ENCODE measurements around the gene NPR2. TPM values are rescaled to one million over a fixed set of nuclear protein-coding genes. Genes with fewer than 3 reads are reported as not detected.

NPR2 gene
- total RNA-seq, 2 experiments from 2014 or later, result 7.5 to 7.8 TPM

GRCh38 chr9:35759795-35760194 lies 31.6 kb upstream of the NPR2 start:
- ChIA-PET CTCF (interaction anchor here (1.3 to 1.8 kb wide), 2 partner anchors 23 to 30 kb away, joined by 4 to 9 read pairs; no protein-coding TSS in a partner anchor), POLR2A (no interaction called here)
- Mint-ChIP-seq H3K4me1 (ENCODE audit: low read depth) (peaks cover 44% of the 10 kb centered on the region), H3K4me3 (no peak overlapping the region), H3K27me3 (no peaks in the 10 kb centered on the region), H3K36me3 (ENCODE audit: low read depth) (peaks cover 13% of the 10 kb centered on the region), H3K27ac (no peak overlapping the region), H3K9me3 (no peaks in the 10 kb centered on the region)
- intact Hi-C loops (cut with micrococcal nuclease), result no loop called here
- DNase-seq, result no peak
- ATAC-seq, result no peak
- TF ChIP-seq CTCF (IDR thresholded peaks at IDR 0.05), result no peak

- Mint-ChIP-seq H3K27ac (no peak overlapping the region), H3K4me3 (no peak overlapping the region), H3K4me1 (ENCODE audit: low read depth) (peaks cover 44% of the 10 kb centered on the region), H3K9me3 (no peaks in the 10 kb centered on the region), H3K27me3 (no peaks in the 10 kb centered on the region), H3K36me3 (ENCODE audit: low read depth) (peaks cover 13% of the 10 kb centered on the region)
- ChIA-PET CTCF (interaction anchor here (1.2 to 1.8 kb wide), 5 partner anchors 11 to 33 kb away, joined by 4 to 9 read pairs (median 4); partner anchors contain the start of genes GBA2 and RGP1), POLR2A (interaction anchor here (1.1 kb wide), 1 partner anchor 53 kb away, joined by 3 read pairs; no protein-coding TSS in a partner anchor)
- no peak for ATAC-seq
- TF ChIP-seq CTCF (IDR thresholded peaks at IDR 0.05), result no peak
- DNase-seq, result no peak
- intact Hi-C loops (cut with micrococcal nuclease), result no loop called here
Measured at GRCh38 chr9:35760651-35761050, 30.7 kb upstream of the NPR2 start.

GRCh38 chr9:35763181-35763580 lies 28.2 kb upstream of the NPR2 start:
- H3K9me3 Mint-ChIP-seq, result no peaks in the 10 kb centered on the region
- DNase-seq, result no peak
- H3K36me3 Mint-ChIP-seq (ENCODE audit: low read depth), result peaks cover 13% of the 10 kb centered on the region
- no peak overlapping the region for H3K4me3 Mint-ChIP-seq
- ChIA-PET CTCF (interaction anchor here (0.9 kb wide), 1 partner anchor 9 kb away, joined by 4 read pairs; no protein-coding TSS in a partner anchor), POLR2A (interaction anchor here (0.7 kb wide), 1 partner anchor 374 kb away, joined by 3 read pairs; no protein-coding TSS in a partner anchor)
- H3K27me3 Mint-ChIP-seq, result no peaks in the 10 kb centered on the region
- no peak for TF ChIP-seq CTCF (IDR thresholded peaks at IDR 0.05)
- no peak overlapping the region for H3K27ac Mint-ChIP-seq
- intact Hi-C loops (cut with micrococcal nuclease), result no loop called here
- peaks cover 37% of the 10 kb centered on the region for H3K4me1 Mint-ChIP-seq (ENCODE audit: low read depth)
- ATAC-seq, result no peak

- POLR2A ChIA-PET, result interaction anchor here (0.8 kb wide), 1 partner anchor 37 kb away, joined by 3 read pairs; no protein-coding TSS in a partner anchor
- CTCF ChIA-PET, result interaction anchor here (0.7 to 0.8 kb wide), 2 partner anchors 26 to 28 kb away, joined by 3 read pairs; no protein-coding TSS in a partner anchor
- ATAC-seq, result no peak
Measured at GRCh38 chr9:35763803-35764202, 27.6 kb upstream of the NPR2 start.

More at GRCh38 chr9:35763803-35764202, 27.6 kb upstream of the NPR2 start:
- no peaks in the 10 kb centered on the region for H3K27me3 Mint-ChIP-seq
- H3K27ac Mint-ChIP-seq, result no peak overlapping the region
- H3K9me3 Mint-ChIP-seq, result no peaks in the 10 kb centered on the region
- no peak overlapping the region for H3K4me3 Mint-ChIP-seq
- intact Hi-C loops (cut with micrococcal nuclease), result no loop called here
- peaks cover 13% of the 10 kb centered on the region for H3K36me3 Mint-ChIP-seq (ENCODE audit: low read depth)
- H3K4me1 Mint-ChIP-seq (ENCODE audit: low read depth), result peaks cover 30% of the 10 kb centered on the region
- TF ChIP-seq CTCF (IDR thresholded peaks at IDR 0.05), result no peak
- DNase-seq, result no peak

All from activated CD8-positive, alpha-beta T cell treated with anti-CD3 and anti-CD28 coated beads for 36 hours (primary cell).